ENCODE data around the gene PTOV1. TPM values are rescaled to one million over a fixed set of nuclear protein-coding genes. Genes with fewer than 3 reads are reported as not detected.

Gene PTOV1
- total and polyA plus RNA-seq, 2 experiments from 2014 or later: 114 to 294 TPM

GRCh38 chr19:49845414-49845813, 5.5 kb upstream of the PTOV1 start:
- Histone ChIP-seq H3K36me3 (replicated peaks; ENCODE audit: insufficient read depth, low read depth) (no peaks in the 10 kb centered on the region), H3K27me3 (no peaks in the 10 kb centered on the region), H3K9me3 (ENCODE audit: low read depth) (no peaks in the 10 kb centered on the region), H3K4me3 (no peak overlapping the region), H3K27ac (no peak overlapping the region), H3K9me2 (replicated peaks; ENCODE audit: insufficient read depth) (no peaks in the 10 kb centered on the region), H3K79me2 (peaks cover 18% of the 10 kb centered on the region), H3K4me2 (no peak overlapping the region), H2AFZ (no peak overlapping the region), H4K20me1 (ENCODE audit: insufficient read depth, poor library complexity, severe bottlenecking) (no peaks in the 10 kb centered on the region), H3K4me1 (ENCODE audit: insufficient read depth) (no peaks in the 10 kb centered on the region)
- TF ChIP-seq EZH2phosphoT487 (IDR thresholded peaks at IDR 0.05; ENCODE audit: low read depth, severe bottlenecking, unreplicated experiment) (no peak), CTCF (IDR thresholded peaks at IDR 0.05; ENCODE audit: poor library complexity) (no peak), EZH2 (IDR thresholded peaks at IDR 0.05; ENCODE audit: borderline replicate concordance) (no peak)
- no peak for DNase-seq (ENCODE audit: low spot score)
- WGBS (ENCODE audit: low lambda C conversion rate, missing lambda C conversion rate): 91% methylated on average over 3 of the region's 3 CpGs

GRCh38 chr19:49846408-49846807, 4.6 kb upstream of the PTOV1 start:
- Histone ChIP-seq H3K27ac (no peak overlapping the region), H4K20me1 (ENCODE audit: insufficient read depth, poor library complexity, severe bottlenecking) (no peaks in the 10 kb centered on the region), H2AFZ (no peak overlapping the region), H3K9me3 (ENCODE audit: low read depth) (no peaks in the 10 kb centered on the region), H3K36me3 (replicated peaks; ENCODE audit: insufficient read depth, low read depth) (no peaks in the 10 kb centered on the region), H3K4me1 (ENCODE audit: insufficient read depth) (no peaks in the 10 kb centered on the region), H3K4me2 (no peak overlapping the region), H3K27me3 (no peaks in the 10 kb centered on the region), H3K79me2 (peaks cover 19% of the 10 kb centered on the region), H3K4me3 (no peak overlapping the region), H3K9me2 (replicated peaks; ENCODE audit: insufficient read depth) (no peaks in the 10 kb centered on the region)
- 95% methylated on average over 5 of the region's 5 CpGs for WGBS (ENCODE audit: low lambda C conversion rate, missing lambda C conversion rate)
- DNase-seq (ENCODE audit: low spot score): no peak
- TF ChIP-seq EZH2 (IDR thresholded peaks at IDR 0.05; ENCODE audit: borderline replicate concordance): no peak
- no peak for TF ChIP-seq EZH2phosphoT487 (IDR thresholded peaks at IDR 0.05; ENCODE audit: low read depth, severe bottlenecking, unreplicated experiment)
- no peak for TF ChIP-seq CTCF (IDR thresholded peaks at IDR 0.05; ENCODE audit: poor library complexity)

GRCh38 chr19:49847731-49848696, 2.9 kb upstream of the PTOV1 start:
- Histone ChIP-seq H3K79me2 (peaks cover 35% of the 10 kb centered on the region), H3K9me2 (replicated peaks; ENCODE audit: insufficient read depth) (no peaks in the 10 kb centered on the region), H3K27ac (no peak overlapping the region)

More at GRCh38 chr19:49847731-49848696, 2.9 kb upstream of the PTOV1 start:
- Histone ChIP-seq H3K36me3 (replicated peaks; ENCODE audit: insufficient read depth, low read depth) (no peaks in the 10 kb centered on the region), H4K20me1 (ENCODE audit: insufficient read depth, poor library complexity, severe bottlenecking) (peaks cover 14% of the 10 kb centered on the region), H3K4me2 (no peak overlapping the region), H2AFZ (no peak overlapping the region), H3K4me3 (no peak overlapping the region), H3K9me3 (ENCODE audit: low read depth) (no peaks in the 10 kb centered on the region), H3K4me1 (ENCODE audit: insufficient read depth) (peaks cover 11% of the 10 kb centered on the region), H3K27me3 (no peaks in the 10 kb centered on the region)
- WGBS (ENCODE audit: low lambda C conversion rate, missing lambda C conversion rate): 94% methylated on average over 10 of the region's 10 CpGs
- no peak for TF ChIP-seq EZH2 (IDR thresholded peaks at IDR 0.05; ENCODE audit: borderline replicate concordance)
- TF ChIP-seq CTCF (IDR thresholded peaks at IDR 0.05; ENCODE audit: poor library complexity): no peak
- TF ChIP-seq EZH2phosphoT487 (IDR thresholded peaks at IDR 0.05; ENCODE audit: low read depth, severe bottlenecking, unreplicated experiment): no peak
- no peak for DNase-seq (ENCODE audit: low spot score)
